Measurements from ENCODE around the gene PTPRN2.

The PTPRN2 gene

DNA sequence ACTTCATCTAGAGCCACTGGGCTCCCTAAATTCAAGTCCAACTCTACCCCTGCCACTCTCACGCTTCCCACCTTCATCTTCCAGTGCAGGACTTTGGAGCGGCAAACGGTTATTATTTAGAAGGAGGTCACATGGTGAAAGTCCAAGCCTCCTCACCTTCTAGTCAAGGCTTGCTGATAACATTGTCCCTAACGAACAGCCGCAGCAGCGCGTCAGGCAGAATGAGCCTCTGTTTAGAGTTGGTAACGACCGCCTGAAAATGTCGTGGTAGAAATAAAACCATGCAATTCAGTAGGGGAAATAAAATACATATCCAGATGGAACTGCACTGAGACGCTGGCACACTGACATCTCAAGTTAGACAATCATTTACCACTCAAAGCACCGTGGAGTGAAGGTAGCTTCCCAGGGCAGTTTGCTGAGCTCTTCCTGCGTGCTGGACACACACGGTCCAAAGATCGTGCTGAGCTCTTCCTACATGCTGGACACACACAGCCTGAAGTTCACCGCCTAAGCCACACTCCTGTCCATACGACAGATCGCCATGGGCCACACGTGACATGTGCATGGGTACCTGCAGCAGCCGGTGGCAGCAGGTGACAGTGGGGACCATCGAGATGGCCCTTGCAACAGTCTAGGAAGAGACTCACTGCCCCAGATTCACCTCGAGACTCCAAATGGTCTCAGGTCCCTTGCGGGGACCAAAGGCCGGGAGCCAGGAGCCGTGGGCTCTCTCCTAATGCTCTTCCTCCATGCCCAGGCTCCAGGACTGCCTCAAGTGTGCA, 323.5 kb downstream of the PTPRN2 start:
- TF ChIP-seq, protein P1, sequence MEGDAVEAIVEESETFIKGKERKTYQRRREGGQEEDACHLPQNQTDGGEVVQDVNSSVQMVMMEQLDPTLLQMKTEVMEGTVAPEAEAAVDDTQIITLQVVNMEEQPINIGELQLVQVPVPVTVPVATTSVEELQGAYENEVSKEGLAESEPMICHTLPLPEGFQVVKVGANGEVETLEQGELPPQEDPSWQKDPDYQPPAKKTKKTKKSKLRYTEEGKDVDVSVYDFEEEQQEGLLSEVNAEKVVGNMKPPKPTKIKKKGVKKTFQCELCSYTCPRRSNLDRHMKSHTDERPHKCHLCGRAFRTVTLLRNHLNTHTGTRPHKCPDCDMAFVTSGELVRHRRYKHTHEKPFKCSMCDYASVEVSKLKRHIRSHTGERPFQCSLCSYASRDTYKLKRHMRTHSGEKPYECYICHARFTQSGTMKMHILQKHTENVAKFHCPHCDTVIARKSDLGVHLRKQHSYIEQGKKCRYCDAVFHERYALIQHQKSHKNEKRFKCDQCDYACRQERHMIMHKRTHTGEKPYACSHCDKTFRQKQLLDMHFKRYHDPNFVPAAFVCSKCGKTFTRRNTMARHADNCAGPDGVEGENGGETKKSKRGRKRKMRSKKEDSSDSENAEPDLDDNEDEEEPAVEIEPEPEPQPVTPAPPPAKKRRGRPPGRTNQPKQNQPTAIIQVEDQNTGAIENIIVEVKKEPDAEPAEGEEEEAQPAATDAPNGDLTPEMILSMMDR (IDR thresholded peaks at IDR 0.05) = no peak
- no peak overlapping the region for H3K4me3 ChIP-seq
- no peak overlapping the region for H3K27ac ChIP-seq
- no peak for DNase-seq (ENCODE audit: low spot score)

DNA sequence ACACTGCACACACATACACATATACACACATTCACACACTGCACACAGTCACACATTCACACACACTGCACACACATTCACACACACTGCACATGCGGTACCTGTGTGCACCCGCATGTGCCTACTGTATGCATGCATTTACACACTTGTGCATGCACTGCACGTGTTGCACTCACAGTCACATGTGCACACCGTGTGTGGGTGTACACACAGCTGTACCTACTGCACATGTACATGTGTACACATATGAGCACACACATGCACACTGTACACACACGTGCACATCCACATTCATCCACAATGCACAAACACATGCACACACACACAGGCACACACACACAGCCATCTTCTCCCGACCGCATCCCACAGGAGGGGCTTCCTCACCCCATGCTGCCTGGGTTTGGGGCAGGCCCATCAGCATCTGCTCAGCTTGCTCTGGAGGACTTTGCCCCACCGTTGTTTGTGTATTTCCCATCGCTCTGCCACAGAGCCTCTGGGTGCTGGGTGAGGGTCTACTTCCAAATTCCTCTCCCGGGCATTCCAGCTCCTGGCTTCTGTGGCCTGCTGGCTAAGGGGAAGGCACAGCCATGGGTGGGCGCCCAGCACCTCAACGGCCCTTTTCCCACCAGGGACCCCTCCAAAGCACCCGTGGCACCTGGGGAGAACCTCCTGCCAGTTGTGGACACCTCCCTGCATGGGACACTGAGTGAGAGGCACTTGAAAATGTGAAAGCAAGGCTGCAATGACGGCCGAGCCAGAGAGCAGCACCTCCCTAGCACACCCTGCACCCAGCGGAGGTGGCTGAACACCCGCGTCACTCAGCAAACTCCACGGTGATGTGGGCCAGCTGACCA, 324.3 kb downstream of the PTPRN2 start:
- no peak overlapping the region for H3K27ac ChIP-seq
- TF ChIP-seq, protein P1 (IDR thresholded peaks at IDR 0.05) = no peak

DNA sequence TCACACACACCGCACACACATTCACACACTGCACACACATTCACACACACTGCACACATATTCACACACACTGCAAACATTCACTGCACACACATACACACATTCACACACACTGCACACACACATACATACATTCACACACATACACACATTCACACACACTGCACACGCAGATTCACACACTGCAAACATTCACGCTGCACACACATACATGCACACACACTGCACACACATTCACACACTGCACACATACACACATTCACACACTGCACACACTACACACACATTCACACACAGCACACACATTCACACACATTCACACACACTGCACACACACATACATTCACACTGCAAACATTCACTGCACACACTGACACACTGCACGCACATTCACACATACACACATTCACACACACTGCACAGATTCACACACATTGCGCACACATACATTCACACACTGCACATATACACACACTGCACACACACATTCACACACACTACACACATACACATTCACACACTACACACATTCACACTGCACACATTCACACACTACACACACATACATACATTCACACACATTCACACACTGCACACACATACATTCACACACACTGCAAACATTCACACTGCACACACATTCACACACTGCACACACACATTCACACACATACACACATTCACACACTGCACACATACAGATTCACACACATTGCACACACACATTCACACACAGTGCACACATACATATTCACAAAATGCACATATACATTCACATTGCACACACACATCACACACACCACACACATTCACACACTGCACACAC, 325.1 kb downstream of the PTPRN2 start:
- DNase-seq (ENCODE audit: low spot score) = no peak
- TF ChIP-seq, protein P1 (IDR thresholded peaks at IDR 0.05) = no peak
- H3K4me3 ChIP-seq = no peak overlapping the region
- H3K27ac ChIP-seq = no peak overlapping the region

More for the DNA sequence above, 324.3 kb downstream of the PTPRN2 start:
- DNase-seq (ENCODE audit: low spot score) = no peak
- no peak overlapping the region for H3K4me3 ChIP-seq

DNA sequence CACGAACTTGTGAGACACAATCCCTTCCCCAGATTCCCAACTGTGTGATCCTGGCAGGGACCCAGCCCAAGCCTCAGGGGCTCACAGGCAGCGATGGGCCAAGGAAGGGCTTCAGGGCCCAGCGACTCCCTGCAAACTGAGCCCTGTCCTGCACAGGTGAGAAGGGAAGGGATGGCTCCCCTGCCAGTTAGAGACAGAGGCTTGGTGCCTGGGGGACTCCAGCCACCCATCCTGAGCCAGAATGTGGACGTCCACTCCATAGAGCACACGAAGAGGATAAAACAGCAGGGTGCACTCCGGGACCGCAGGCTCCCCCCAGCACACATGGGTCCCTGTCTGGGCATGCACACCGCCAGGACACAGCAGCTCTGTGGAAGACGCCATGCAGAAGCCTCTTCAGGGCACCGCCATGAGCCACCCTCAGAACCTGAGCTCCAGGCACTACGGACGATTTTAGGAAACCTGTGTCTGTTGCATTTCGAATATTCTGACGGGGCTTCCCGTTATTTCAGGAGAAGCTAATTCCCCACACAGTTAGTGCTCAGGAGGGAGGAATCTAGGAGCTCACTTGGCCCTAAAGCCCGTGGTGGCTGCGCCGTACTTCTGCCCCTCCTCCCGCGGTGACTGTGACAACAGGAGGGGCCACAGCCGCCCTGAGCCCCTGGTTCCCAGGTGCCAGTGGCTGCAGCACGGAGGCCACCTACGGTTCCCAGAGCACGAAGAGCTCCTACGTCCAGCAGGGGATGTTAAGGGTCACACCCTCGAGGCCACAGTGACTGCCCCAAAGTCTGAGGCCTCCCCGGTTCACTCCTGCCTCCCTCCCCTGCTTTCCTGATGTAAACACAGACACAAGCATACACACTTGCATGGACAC, 326.0 kb downstream of the PTPRN2 start:
- Histone ChIP-seq H3K27ac (no peak overlapping the region), H3K4me3 (no peak overlapping the region)
- no peak for DNase-seq (ENCODE audit: low spot score)
- TF ChIP-seq, protein P1 (IDR thresholded peaks at IDR 0.05) = no peak

DNA sequence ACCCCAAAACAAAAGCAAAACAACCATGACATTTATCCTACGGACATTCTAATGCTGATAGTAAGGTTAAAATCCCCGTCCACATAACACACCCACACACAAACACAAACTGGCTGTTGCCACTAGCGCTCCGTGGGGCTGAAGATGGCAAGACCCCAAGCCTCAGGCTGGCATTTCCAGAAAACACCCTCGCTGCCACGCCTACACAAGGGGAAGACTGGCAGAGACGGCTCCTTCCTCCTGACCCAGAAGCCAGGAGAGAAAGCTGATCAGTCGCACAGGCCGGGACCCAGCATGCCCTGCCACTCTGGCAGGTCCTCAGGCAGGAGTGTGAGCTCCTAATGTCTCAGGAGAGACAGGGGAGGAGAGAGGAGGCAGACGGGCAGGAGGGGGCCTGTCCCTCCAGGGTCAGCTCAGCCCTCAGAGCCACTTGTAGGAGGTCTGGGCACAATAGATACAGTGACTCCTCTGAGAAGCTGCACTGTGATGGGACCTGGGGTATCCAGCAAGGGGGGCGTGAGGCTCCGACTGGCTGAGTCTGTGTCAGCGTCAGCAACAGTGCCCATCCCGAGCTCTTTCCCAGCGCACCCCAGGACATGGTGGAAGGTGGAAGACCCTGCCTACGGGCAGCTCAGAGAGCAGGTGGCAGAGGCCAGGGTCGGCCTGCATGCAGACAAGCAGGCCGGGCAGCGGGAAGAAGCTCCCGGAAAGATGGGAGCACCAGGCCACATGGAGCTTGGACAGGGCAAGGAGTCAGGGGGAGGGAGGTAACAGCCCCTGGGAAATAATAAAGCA, 326.9 kb downstream of the PTPRN2 start:
- TF ChIP-seq, protein P1 (IDR thresholded peaks at IDR 0.05) = no peak
- Histone ChIP-seq H3K27ac (no peak overlapping the region), H3K4me3 (no peak overlapping the region)
- no peak for DNase-seq (ENCODE audit: low spot score)
